ENCODE results near the gene DGKA. TPM values are rescaled to one million over a fixed set of nuclear protein-coding genes. Genes with fewer than 3 reads are reported as not detected.
"Not testable (repeated sequence)": the region's sequence is repeated elsewhere in the genome, so short reads cannot be mapped to it uniquely, and the experiment has no call there.

Gene DGKA
- total RNA-seq, 1 donor from 2014 or later, result 140 TPM

DNA sequence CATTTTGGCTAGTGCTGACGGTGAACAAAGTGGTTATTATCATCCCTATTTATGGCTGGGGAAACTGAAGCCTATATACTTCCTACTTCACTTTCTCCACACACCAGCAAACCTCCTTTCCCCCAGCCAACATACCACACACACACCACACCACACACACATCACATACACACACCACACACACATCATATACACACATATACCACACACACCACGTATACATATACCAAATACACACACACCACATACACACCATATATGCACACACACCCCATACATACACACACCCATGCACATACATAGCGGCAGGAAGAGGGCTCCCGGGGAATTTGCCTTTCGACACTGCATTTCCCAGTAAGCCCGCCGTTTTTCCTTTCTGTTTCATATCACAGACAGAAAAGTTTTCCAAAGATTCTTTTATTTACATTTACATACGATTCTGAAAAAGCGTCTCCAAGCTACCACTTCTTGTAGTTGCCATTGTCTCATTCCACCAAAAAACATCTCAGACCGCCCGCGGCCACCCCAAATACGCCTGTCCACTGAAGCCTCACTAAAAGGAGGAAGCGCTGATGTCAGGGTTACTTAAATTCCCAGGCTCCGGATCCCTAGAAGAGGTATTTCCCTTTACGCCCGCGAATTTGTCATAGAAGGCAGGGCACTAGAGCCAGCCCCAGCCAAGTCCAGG lies 42.1 kb downstream of the DGKA start:
- TF ChIP-seq POLR2A (IDR thresholded peaks at IDR 0.05) (peak in 1 of 2 donors; percentile 80), POLR2AphosphoS5 (IDR thresholded peaks at IDR 0.05; ENCODE audit: insufficient read depth in 1 of 2, low read depth in 1 of 2) (no peak)
- H3K4me1 ChIP-seq, result peaks cover 43% of the 10 kb centered on the region
- H3K27ac ChIP-seq, result peak overlapping the region; percentile 88

GRCh38 chr12:55973599-55974307 lies 42.8 kb downstream of the DGKA start, which contains the start of gene RAB5B:
Gene RAB5B, plus strand, starts transcription at chr12:55974078. Its CDS starts 12,883 bp downstream, at chr12:55986961.
- TF ChIP-seq POLR2A (IDR thresholded peaks at IDR 0.05) (peak; percentile 81 to 89), POLR2AphosphoS5 (IDR thresholded peaks at IDR 0.05; ENCODE audit: insufficient read depth in 1 of 2, low read depth in 1 of 2) (peak; percentile 95 to 99)
- TF ChIP-seq, protein P1, sequence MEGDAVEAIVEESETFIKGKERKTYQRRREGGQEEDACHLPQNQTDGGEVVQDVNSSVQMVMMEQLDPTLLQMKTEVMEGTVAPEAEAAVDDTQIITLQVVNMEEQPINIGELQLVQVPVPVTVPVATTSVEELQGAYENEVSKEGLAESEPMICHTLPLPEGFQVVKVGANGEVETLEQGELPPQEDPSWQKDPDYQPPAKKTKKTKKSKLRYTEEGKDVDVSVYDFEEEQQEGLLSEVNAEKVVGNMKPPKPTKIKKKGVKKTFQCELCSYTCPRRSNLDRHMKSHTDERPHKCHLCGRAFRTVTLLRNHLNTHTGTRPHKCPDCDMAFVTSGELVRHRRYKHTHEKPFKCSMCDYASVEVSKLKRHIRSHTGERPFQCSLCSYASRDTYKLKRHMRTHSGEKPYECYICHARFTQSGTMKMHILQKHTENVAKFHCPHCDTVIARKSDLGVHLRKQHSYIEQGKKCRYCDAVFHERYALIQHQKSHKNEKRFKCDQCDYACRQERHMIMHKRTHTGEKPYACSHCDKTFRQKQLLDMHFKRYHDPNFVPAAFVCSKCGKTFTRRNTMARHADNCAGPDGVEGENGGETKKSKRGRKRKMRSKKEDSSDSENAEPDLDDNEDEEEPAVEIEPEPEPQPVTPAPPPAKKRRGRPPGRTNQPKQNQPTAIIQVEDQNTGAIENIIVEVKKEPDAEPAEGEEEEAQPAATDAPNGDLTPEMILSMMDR (IDR thresholded peaks at IDR 0.05), result peak in 1 of 3 experiments; percentile 16
- Histone ChIP-seq H3K27me3 (no peaks in the 10 kb centered on the region), H3K27ac (peak within 1 kb of the TSS; percentile 97), H3K36me3 (peaks cover 0 to 5% of the 10 kb centered on the region in 2 donors), H3K9me3 (no peaks in the 10 kb centered on the region), H3K4me1 (peaks cover 48% of the 10 kb centered on the region), H3K4me3 (peak within 1 kb of the TSS; percentile 85 to 99)
- peak; percentile 100 for DNase-seq (ENCODE audit: extremely low spot score in 2 of 2)
- intact Hi-C loops (cut with DNase I), result no loop called here

More for the DNA sequence above, 42.1 kb downstream of the DGKA start:
- H3K36me3 ChIP-seq, result peaks cover 0 to 5% of the 10 kb centered on the region in 2 donors
- DNase-seq (ENCODE audit: extremely low spot score in 2 of 2), result no peak
- no peaks in the 10 kb centered on the region for H3K9me3 ChIP-seq
- intact Hi-C loops (cut with DNase I), result no loop called here
- H3K4me3 ChIP-seq, result peak overlapping the region; percentile 58 to 99
- no peaks in the 10 kb centered on the region for H3K27me3 ChIP-seq

- intact Hi-C loops (cut with DNase I), result no loop called here
- H3K4me1 ChIP-seq, result peaks cover 50% of the 10 kb centered on the region
Measured at GRCh38 chr12:55974308-55974730, 43.4 kb downstream of the DGKA start.

DNA sequence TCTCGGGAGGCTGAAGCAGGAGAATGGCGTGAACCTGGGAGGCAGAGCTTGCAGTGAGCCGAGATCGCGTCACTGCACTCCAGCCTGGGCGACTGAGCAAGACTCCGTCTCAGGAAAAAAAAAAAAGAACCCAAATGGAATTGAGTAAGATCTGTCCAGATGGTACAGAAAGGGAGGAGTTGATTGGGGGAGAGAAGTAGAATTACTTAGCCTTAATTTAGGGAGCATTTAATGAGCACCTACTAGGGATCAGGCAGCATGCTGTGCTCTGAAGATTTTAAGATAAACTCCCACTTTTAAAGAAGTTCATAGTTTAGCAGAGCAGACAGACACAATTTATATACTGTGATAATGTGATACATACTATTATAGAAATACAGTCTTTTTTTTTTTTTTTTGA lies 47.4 kb downstream of the DGKA start:
- no peaks in the 10 kb centered on the region for H3K27me3 ChIP-seq
- peaks cover 38% of the 10 kb centered on the region for H3K4me1 ChIP-seq
- H3K9me3 ChIP-seq, result no peaks in the 10 kb centered on the region
- peaks cover 0 to 32% of the 10 kb centered on the region in 2 donors for H3K36me3 ChIP-seq
- TF ChIP-seq, protein P1 (IDR thresholded peaks at IDR 0.05), result no peak
- TF ChIP-seq POLR2A (IDR thresholded peaks at IDR 0.05) (no peak), POLR2AphosphoS5 (IDR thresholded peaks at IDR 0.05; ENCODE audit: insufficient read depth in 1 of 2, low read depth in 1 of 2) (no peak)
- H3K4me3 ChIP-seq, result no peak overlapping the region
- no peak overlapping the region for H3K27ac ChIP-seq
- no peak for DNase-seq (ENCODE audit: extremely low spot score in 2 of 2)
- intact Hi-C loops (cut with DNase I), result no loop called here

More at GRCh38 chr12:55974308-55974730, 43.4 kb downstream of the DGKA start:
- Histone ChIP-seq H3K9me3 (no peaks in the 10 kb centered on the region), H3K4me3 (peak overlapping the region; percentile 85 to 99), H3K36me3 (peaks cover 0 to 6% of the 10 kb centered on the region in 2 donors), H3K27me3 (no peaks in the 10 kb centered on the region), H3K27ac (peak overlapping the region; percentile 97)
- peak in 1 of 2 donors; percentile 93 for DNase-seq (ENCODE audit: extremely low spot score in 2 of 2)
- TF ChIP-seq POLR2A (IDR thresholded peaks at IDR 0.05) (no peak), POLR2AphosphoS5 (IDR thresholded peaks at IDR 0.05; ENCODE audit: insufficient read depth in 1 of 2, low read depth in 1 of 2) (peak in 1 of 2 donors; percentile 72)

GRCh38 chr12:55979069-55979468 lies 48.1 kb downstream of the DGKA start:
- no peak for DNase-seq (ENCODE audit: extremely low spot score in 2 of 2)
- Histone ChIP-seq H3K4me1 (peaks cover 38% of the 10 kb centered on the region), H3K27ac (no peak overlapping the region), H3K4me3 (no peak overlapping the region), H3K27me3 (no peaks in the 10 kb centered on the region), H3K9me3 (no peaks in the 10 kb centered on the region), H3K36me3 (peaks cover 0 to 36% of the 10 kb centered on the region in 2 donors)
- no peak for TF ChIP-seq POLR2A (IDR thresholded peaks at IDR 0.05)
- TF ChIP-seq, protein P1 (IDR thresholded peaks at IDR 0.05), result no peak
- intact Hi-C loops (cut with DNase I), result no loop called here

DNA sequence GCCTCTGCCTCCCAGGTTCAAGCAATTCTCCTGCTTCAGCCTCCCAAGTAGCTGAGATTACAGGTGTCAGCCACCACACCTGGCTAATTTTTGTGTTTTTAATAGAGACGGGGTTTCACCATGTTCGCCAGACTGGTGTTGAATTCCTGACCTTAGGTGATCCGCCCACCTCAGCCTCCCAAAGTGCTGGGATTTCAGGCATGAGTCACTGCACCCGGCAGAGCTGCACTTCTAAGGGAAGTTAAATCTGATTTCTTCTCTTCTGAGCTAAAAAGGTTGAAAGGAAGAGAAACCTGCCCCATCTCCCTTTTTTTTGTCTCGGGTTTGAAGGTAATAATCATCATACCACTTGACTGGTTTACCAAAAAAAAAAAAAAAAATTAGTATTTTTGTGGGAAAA lies 50.9 kb downstream of the DGKA start:
- H3K9me3 ChIP-seq; H3K4me3 ChIP-seq; intact Hi-C loops (cut with DNase I); H3K27me3 ChIP-seq; DNase-seq (ENCODE audit: extremely low spot score in 2 of 2); H3K27ac ChIP-seq: not testable (repeated sequence)
- Histone ChIP-seq H3K36me3 (peaks cover 0 to 59% of the 10 kb centered on the region in 2 donors), H3K4me1 (peaks cover 14% of the 10 kb centered on the region)
